ENCODE data around the gene CTBP2.

CTBP2 gene

DNA sequence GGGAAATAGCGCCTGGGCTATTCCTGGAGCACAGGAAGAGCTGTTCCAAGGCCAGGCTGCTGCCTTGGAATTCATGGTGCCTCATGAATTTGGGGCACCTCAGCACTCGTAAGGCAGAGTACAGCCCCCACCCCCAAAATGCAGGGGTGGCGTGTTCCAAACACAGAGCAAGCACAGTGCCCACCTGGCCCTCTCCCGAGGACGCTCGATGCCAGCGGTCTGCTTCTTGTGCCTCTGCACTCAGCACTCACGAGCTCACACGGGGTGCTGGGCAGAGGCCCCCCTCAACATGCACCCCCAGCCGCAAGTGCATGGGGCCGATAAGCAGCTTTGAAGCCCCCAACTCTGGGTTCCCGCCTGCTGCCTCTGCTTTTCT lies 158.3 kb downstream of the CTBP2 start:
- DNase-seq (ENCODE audit: low read depth, low spot score): no peak
- in situ Hi-C loops (cut with HindIII; ENCODE audit: low sequenced_read_pairs): no loop called here
- no peak overlapping the region for H3K4me3 ChIP-seq (ENCODE audit: low read depth, low read length)
- TF ChIP-seq, protein P1, sequence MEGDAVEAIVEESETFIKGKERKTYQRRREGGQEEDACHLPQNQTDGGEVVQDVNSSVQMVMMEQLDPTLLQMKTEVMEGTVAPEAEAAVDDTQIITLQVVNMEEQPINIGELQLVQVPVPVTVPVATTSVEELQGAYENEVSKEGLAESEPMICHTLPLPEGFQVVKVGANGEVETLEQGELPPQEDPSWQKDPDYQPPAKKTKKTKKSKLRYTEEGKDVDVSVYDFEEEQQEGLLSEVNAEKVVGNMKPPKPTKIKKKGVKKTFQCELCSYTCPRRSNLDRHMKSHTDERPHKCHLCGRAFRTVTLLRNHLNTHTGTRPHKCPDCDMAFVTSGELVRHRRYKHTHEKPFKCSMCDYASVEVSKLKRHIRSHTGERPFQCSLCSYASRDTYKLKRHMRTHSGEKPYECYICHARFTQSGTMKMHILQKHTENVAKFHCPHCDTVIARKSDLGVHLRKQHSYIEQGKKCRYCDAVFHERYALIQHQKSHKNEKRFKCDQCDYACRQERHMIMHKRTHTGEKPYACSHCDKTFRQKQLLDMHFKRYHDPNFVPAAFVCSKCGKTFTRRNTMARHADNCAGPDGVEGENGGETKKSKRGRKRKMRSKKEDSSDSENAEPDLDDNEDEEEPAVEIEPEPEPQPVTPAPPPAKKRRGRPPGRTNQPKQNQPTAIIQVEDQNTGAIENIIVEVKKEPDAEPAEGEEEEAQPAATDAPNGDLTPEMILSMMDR (IDR thresholded peaks at IDR 0.05; ENCODE audit: low read depth, low read length): no peak

DNA sequence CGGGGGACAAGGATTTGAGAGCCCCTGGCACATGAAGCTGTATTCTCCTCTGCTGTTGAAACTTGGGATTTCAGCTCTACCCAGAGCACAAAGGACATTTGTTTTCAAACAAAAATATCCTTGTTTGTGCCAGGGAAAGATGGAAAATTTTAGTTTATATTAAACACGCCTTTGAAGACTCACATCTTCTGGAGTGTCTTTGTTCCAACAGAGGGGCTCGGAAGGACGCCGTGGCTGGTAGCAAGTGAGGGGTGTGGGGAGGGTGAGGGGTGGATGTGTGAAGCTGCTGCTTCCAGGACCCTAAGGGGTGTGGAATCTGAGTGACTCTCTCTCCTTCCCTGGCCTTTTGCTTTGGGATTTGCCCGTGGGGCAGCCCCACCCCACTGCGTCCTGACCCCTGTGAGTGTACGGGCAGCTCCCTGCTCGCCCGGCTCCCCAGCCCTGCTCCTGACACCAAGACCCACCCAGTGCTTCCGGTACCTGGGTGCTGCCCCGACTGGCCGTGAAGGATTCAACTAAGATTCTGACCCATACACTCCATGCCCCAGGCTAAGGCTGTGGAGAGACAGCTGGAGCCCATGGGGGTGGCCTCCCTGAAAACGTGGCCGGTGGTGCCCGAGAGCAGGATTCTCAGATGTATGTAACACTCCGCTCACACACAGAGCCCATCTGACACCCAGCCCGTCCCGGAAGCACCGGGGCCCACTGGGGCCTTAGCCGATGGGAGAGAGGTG lies 158.9 kb downstream of the CTBP2 start:
- H3K4me3 ChIP-seq (ENCODE audit: low read depth, low read length): no peak overlapping the region
- in situ Hi-C loops (cut with HindIII; ENCODE audit: low sequenced_read_pairs): no loop called here
- TF ChIP-seq, protein P1 (IDR thresholded peaks at IDR 0.05; ENCODE audit: low read depth, low read length): no peak
- no peak for DNase-seq (ENCODE audit: low read depth, low spot score)

DNA sequence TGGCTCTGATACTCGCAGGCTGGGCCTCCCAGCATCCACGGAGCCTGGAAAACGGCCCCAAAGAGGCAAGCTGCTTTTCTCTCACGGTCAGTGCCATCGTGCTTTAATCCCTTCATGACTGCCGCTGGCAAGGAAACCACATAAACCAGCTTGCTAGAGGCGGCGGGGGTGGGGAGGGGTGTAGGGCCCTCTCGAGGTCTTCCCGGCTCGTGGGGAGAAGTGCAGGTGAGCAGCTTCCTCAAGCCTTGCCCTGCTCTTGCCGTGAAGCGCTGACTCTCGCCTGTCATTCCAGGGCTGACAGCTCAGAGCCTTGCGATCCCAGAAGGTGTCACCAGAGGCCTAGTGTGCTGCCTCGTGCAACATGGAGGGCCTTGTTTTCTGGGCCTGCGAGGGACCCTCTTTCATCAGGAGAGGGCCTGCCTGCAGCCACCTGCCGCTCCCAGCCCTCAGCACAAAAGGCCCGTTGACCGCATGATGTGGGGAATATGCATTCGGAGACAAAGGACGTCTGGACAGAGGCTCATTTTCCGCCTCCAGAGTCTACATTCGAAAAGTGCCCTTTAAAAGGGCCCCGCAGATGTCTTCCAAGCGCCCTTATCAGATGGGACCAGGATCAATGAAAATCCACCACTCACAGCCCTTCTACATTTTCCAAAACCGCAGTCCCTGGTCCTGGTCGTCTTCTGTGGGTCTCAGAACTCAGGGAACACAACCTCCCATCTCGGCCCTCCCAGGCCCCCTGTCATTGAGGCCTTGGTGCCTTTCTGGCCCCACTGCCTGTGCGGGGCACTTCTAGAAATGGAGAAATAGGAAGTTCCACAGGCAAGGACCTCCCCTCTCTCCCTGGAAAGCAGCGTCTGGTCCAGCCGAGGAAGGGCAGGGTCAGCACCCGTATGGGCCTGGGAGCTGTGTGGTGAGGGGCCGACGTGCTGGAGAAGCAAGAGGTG lies 159.7 kb downstream of the CTBP2 start:
- DNase-seq (ENCODE audit: low read depth, low spot score): peak; percentile 45
- no peak overlapping the region for H3K4me3 ChIP-seq (ENCODE audit: low read depth, low read length)
- TF ChIP-seq, protein P1 (IDR thresholded peaks at IDR 0.05; ENCODE audit: low read depth, low read length): peak; percentile 13
- in situ Hi-C loops (cut with HindIII; ENCODE audit: low sequenced_read_pairs): no loop called here

- in situ Hi-C loops (cut with HindIII; ENCODE audit: low sequenced_read_pairs): no loop called here
- peak; percentile 90 for DNase-seq (ENCODE audit: low read depth, low spot score)
- TF ChIP-seq, protein P1 (IDR thresholded peaks at IDR 0.05; ENCODE audit: low read depth, low read length): no peak
- H3K4me3 ChIP-seq (ENCODE audit: low read depth, low read length): no peak overlapping the region
These were observed 160.7 kb downstream of the CTBP2 start for GRCh38 chr10:124999433-125000365.

DNA sequence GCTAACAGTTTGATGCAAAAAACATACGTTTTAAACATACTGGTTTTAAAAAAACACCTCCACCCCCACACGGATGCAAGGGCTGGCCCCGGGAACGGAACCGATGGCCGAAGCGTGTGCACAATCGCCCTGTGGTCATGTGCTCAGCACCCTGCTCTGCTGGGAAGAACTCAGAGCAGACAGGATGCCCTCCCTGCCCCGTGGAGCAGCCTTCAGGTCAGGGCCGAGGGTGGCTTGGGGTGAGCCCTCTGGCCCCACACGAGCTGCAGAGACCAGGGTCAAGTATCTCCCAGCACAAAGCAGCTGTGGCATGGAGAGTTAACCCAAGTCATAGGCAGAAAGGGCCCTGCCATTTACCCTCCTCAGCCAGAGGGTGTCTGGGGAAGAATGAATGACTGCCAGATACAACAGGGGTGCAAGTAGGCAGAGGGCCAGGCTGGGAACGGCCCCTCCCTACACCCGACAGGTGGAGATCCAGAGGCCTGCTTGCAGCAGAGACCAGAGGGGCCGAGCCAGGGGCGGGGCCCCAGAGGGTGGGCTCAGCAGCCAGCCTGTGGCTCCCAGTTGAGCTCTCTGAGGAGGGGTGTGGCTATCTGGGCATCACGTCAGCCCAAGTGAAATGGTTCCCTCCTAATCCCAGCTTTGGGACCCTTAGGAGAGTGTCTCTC lies 161.6 kb downstream of the CTBP2 start:
- in situ Hi-C loops (cut with HindIII; ENCODE audit: low sequenced_read_pairs): no loop called here
- TF ChIP-seq, protein P1 (IDR thresholded peaks at IDR 0.05; ENCODE audit: low read depth, low read length): no peak

More for the DNA sequence above, 161.6 kb downstream of the CTBP2 start:
- no peak for DNase-seq (ENCODE audit: low read depth, low spot score)
- H3K4me3 ChIP-seq (ENCODE audit: low read depth, low read length): no peak overlapping the region
